T-helper 22 cell (primary cell): ENCODE measurements around the gene SPECC1.
"Not testable (repeated sequence)": the region's sequence is repeated elsewhere in the genome, so short reads cannot be mapped to it uniquely, and the experiment has no call there.

ENCODE experiments used
- DNase-seq: peaks from one replicate; pipeline ENCODE4 v3.0.0-alpha.2; 2020; ENCODE audit warnings: low read depth

SPECC1 gene

GRCh38 chr17:20010936-20011335 lies 1.8 kb downstream of the SPECC1 start:
- DNase-seq, result no peak

- no peak for DNase-seq
Measured at GRCh38 chr17:20012017-20012536, 2.9 kb downstream of the SPECC1 start.

GRCh38 chr17:20016475-20016992 lies 7.4 kb downstream of the SPECC1 start:
- not testable (repeated sequence) for DNase-seq

GRCh38 chr17:20022701-20023100 lies 13.5 kb downstream of the SPECC1 start:
- DNase-seq, result no peak

- DNase-seq, result no peak
Measured at GRCh38 chr17:20026960-20027359, 17.8 kb downstream of the SPECC1 start.

- no peak for DNase-seq
Measured at GRCh38 chr17:20028443-20028842, 19.3 kb downstream of the SPECC1 start.

- no peak for DNase-seq
Measured at GRCh38 chr17:20032636-20033035, 23.5 kb downstream of the SPECC1 start.

- no peak for DNase-seq
Measured at GRCh38 chr17:20033415-20033814, 24.3 kb downstream of the SPECC1 start.

GRCh38 chr17:20035501-20035900 lies 26.3 kb downstream of the SPECC1 start:
- DNase-seq, result no peak

GRCh38 chr17:20037286-20037685 lies 28.1 kb downstream of the SPECC1 start:
- not testable (repeated sequence) for DNase-seq

GRCh38 chr17:20039037-20039436 lies 29.9 kb downstream of the SPECC1 start:
- no peak for DNase-seq

GRCh38 chr17:20040216-20040615 lies 31.1 kb downstream of the SPECC1 start:
- no peak for DNase-seq

GRCh38 chr17:20043021-20043420 lies 33.9 kb downstream of the SPECC1 start:
- no peak for DNase-seq

- DNase-seq, result no peak
Measured at GRCh38 chr17:20045476-20045875, 36.3 kb downstream of the SPECC1 start.

- DNase-seq, result no peak
Measured at GRCh38 chr17:20046629-20047028, 37.5 kb downstream of the SPECC1 start.

GRCh38 chr17:20051624-20052023 lies 42.5 kb downstream of the SPECC1 start:
- no peak for DNase-seq

GRCh38 chr17:20053361-20053964 lies 44.3 kb downstream of the SPECC1 start:
- DNase-seq, result no peak

GRCh38 chr17:20059728-20060188 lies 50.6 kb downstream of the SPECC1 start:
- DNase-seq, result no peak

- DNase-seq, result no peak
Measured at GRCh38 chr17:20063665-20064648, 54.8 kb downstream of the SPECC1 start.

- no peak for DNase-seq
Measured at GRCh38 chr17:20066253-20066652, 57.1 kb downstream of the SPECC1 start.

- no peak for DNase-seq
Measured at GRCh38 chr17:20067711-20068110, 58.6 kb downstream of the SPECC1 start.

- DNase-seq, result no peak
Measured at GRCh38 chr17:20068445-20068844, 59.3 kb downstream of the SPECC1 start.
